H9 (cell line): ENCODE data around the gene SP5. TPM values are rescaled to one million over a fixed set of nuclear protein-coding genes. Genes with fewer than 3 reads are reported as not detected.

Source experiments
- DNase-seq: peaks from one replicate; pipeline ENCODE4 v3.0.0-alpha.2; 2017
- H2AFZ ChIP-seq: one replicate; pipeline ENCODE4 v1.6.1; 2013; ENCODE audit warnings: mild to moderate bottlenecking, low read length, control low read depth, moderate library complexity
- H2AK5ac ChIP-seq: 2 replicates; pipeline ENCODE4 v1.6.1; 2013; ENCODE audit warnings: low read length, control low read depth, mixed read lengths; ENCODE audit not compliant: insufficient read length
- H2BK120ac ChIP-seq: one replicate; pipeline ENCODE4 v1.6.1; 2013; ENCODE audit warnings: low read depth, mild to moderate bottlenecking, low read length, control low read depth, inconsistent platforms; ENCODE audit not compliant: poor library complexity, severe bottlenecking
- H2BK12ac ChIP-seq: 2 replicates; pipeline ENCODE4 v1.6.1; 2013; ENCODE audit warnings: low read length, control low read depth, mixed read lengths, low read depth; ENCODE audit not compliant: insufficient read length
- H2BK15ac ChIP-seq: 2 replicates; pipeline ENCODE4 v1.6.1; 2013; ENCODE audit warnings: low read depth, low read length, control low read depth
- H2BK20ac ChIP-seq: one replicate; pipeline ENCODE4 v1.6.1; 2013; ENCODE audit warnings: low read depth, mild to moderate bottlenecking, low read length, control low read depth, inconsistent platforms; ENCODE audit not compliant: poor library complexity, severe bottlenecking
- H2BK5ac ChIP-seq: 2 replicates; pipeline ENCODE4 v1.6.1; 2013; ENCODE audit warnings: low read length, control low read depth, mixed read lengths; ENCODE audit not compliant: insufficient read length
- H3K14ac ChIP-seq: 2 replicates; pipeline ENCODE4 v1.6.1; 2013; ENCODE audit warnings: low read length, control low read depth; ENCODE audit not compliant: insufficient read depth
- H3K18ac ChIP-seq: 2 replicates; pipeline ENCODE4 v1.6.1; 2013; ENCODE audit warnings: low read depth, mild to moderate bottlenecking, mixed read lengths, low read length, control low read depth; ENCODE audit not compliant: insufficient read length
- H3K23ac ChIP-seq: 2 replicates; pipeline ENCODE4 v1.6.1; 2013; ENCODE audit warnings: low read length, control low read depth, mixed read lengths, low read depth; ENCODE audit not compliant: insufficient read length
- H3K23me2 ChIP-seq: 2 replicates; pipeline ENCODE4 v1.6.1; 2013; ENCODE audit warnings: low read depth, mild to moderate bottlenecking, mixed read lengths, low read length, control low read depth; ENCODE audit not compliant: insufficient read length, poor library complexity, severe bottlenecking
- H3K27ac ChIP-seq: 2 replicates; pipeline ENCODE4 v1.5.1; 2013; ENCODE audit warnings: low read length, control low read depth, mixed read lengths, low read depth; ENCODE audit not compliant: insufficient read length
- H3K27me3 ChIP-seq: 2 replicates; pipeline ENCODE4 v1.6.1; 2013; ENCODE audit warnings: low read length, control low read depth, inconsistent platforms; ENCODE audit not compliant: insufficient read depth
- H3K4ac ChIP-seq: 2 replicates; pipeline ENCODE4 v1.6.1; 2013; ENCODE audit warnings: low read depth, mild to moderate bottlenecking, control low read depth, inconsistent platforms, low read length, moderate library complexity
- H3K4me1 ChIP-seq: 2 replicates; pipeline ENCODE4 v1.6.1; 2013; ENCODE audit warnings: low read length, control low read depth, inconsistent platforms; ENCODE audit not compliant: insufficient read depth
- H3K4me2 ChIP-seq: 2 replicates; pipeline ENCODE4 v1.6.1; 2013; ENCODE audit warnings: low read length, control low read depth, mixed read lengths; ENCODE audit not compliant: insufficient read length, insufficient read depth
- H3K56ac ChIP-seq: 2 replicates; pipeline ENCODE4 v1.6.1; 2013; ENCODE audit warnings: low read depth, mild to moderate bottlenecking, mixed read lengths, low read length, control low read depth; ENCODE audit not compliant: insufficient read length
- H3K79me1 ChIP-seq: 2 replicates; pipeline ENCODE4 v1.6.1; 2013; ENCODE audit warnings: low read depth, mild to moderate bottlenecking, moderate library complexity, low read length, control low read depth, inconsistent platforms; ENCODE audit not compliant: insufficient read depth, poor library complexity, severe bottlenecking
- H3K79me2 ChIP-seq: 2 replicates; pipeline ENCODE4 v1.6.1; 2013; ENCODE audit warnings: low read length, control low read depth, inconsistent platforms; ENCODE audit not compliant: insufficient read depth
- H3K9ac ChIP-seq: 2 replicates; pipeline ENCODE4 v1.6.1; 2013; ENCODE audit warnings: low read length, control low read depth, mixed read lengths; ENCODE audit not compliant: insufficient read length; ENCODE audit errors: extremely low read depth
- H3K9me3 ChIP-seq: one replicate; pipeline ENCODE4 v1.6.1; 2013; ENCODE audit warnings: low read depth, low read length, inconsistent platforms; ENCODE audit not compliant: control insufficient read depth
- H3T11ph ChIP-seq: one replicate; pipeline ENCODE4 v1.6.1; 2013; ENCODE audit warnings: mild to moderate bottlenecking, low read length, control low read depth, inconsistent platforms
- H4K20me1 ChIP-seq: one replicate; pipeline ENCODE4 v1.6.1; 2013; ENCODE audit not compliant: control insufficient read depth, insufficient read length, insufficient read depth
- H4K5ac ChIP-seq: 2 replicates; pipeline ENCODE4 v1.6.1; 2013; ENCODE audit warnings: low read depth, mild to moderate bottlenecking, mixed read lengths, low read length, control low read depth; ENCODE audit not compliant: insufficient read length
- H4K8ac ChIP-seq: replicated peaks from 2 replicates; pipeline ENCODE4 v1.6.1; 2013; ENCODE audit warnings: low read length, control low read depth, mixed read lengths, low read depth; ENCODE audit not compliant: insufficient read length
- H4K91ac ChIP-seq: 2 replicates; pipeline ENCODE4 v1.6.1; 2013; ENCODE audit warnings: low read depth, mild to moderate bottlenecking, moderate library complexity, mixed read lengths, low read length, control low read depth; ENCODE audit not compliant: insufficient read length
- H3K27ac Mint-ChIP-seq, 3 experiments: 2 replicates in 2 of 3; 3 replicates in 1 of 3; pipeline ENCODE4 v1.8.0; 2020 to 2021; ENCODE audit warnings: mixed read lengths in 3 of 3, mild to moderate bottlenecking in 1 of 3, moderate library complexity in 1 of 3
- H3K27me3 Mint-ChIP-seq: 2 replicates; pipeline ENCODE4 v1.8.0; 2021; ENCODE audit warnings: low read depth, mild to moderate bottlenecking, moderate library complexity, mixed read lengths
- H3K36me3 Mint-ChIP-seq, 3 experiments: 2 replicates in 2 of 3; 3 replicates in 1 of 3; pipeline ENCODE4 v1.8.0; 2020 to 2021; ENCODE audit warnings: low read depth in 3 of 3, mixed read lengths in 3 of 3; ENCODE audit not compliant: insufficient read depth in 1 of 3
- H3K4me1 Mint-ChIP-seq, 2 experiments: 2 replicates each; pipeline ENCODE4 v1.8.0; 2020; ENCODE audit warnings: mixed read lengths in 2 of 2
- H3K4me3 Mint-ChIP-seq, 2 experiments: 2 replicates in 1 of 2; 3 replicates in 1 of 2; pipeline ENCODE4 v1.8.0; 2020 to 2021; ENCODE audit warnings: mild to moderate bottlenecking in 2 of 2, mixed read lengths in 2 of 2, moderate library complexity in 1 of 2
- H3K9me3 Mint-ChIP-seq, 2 experiments: 2 replicates in 1 of 2; 3 replicates in 1 of 2; pipeline ENCODE4 v1.8.0; 2020; ENCODE audit warnings: mild to moderate bottlenecking in 2 of 2, mixed read lengths in 2 of 2, moderate library complexity in 1 of 2
- WGBS: extraction: QIAGEN DNeasy Blood & Tissue Kit; methylation state at CpG from one replicate; pipeline ENCODE4 v1.1.7; 2013; ENCODE audit warnings: missing lambda C conversion rate, low lambda C conversion rate, mixed read lengths; ENCODE audit not compliant: insufficient read length; ENCODE audit errors: extremely low coverage; 5-methylcytosine and 5-hydroxymethylcytosine counted together
- total RNA-seq: library from RNA; stranded (reverse); gene quantifications from 2 replicates; pipeline ENCODE4 v1.2.1, GENCODE V29; 2021
- TF ChIP-seq, protein P1 (sequence below): fragments of 200-600 bp; sonication (generic); conservative IDR thresholded peaks from 3 replicates; pipeline ENCODE4 v1.8.0; 2021; ENCODE audit warnings: antibody characterized with exemption, mild to moderate bottlenecking

Gene SP5
- total RNA-seq, 1 experiment from 2014 or later = 1.7 TPM

DNA sequence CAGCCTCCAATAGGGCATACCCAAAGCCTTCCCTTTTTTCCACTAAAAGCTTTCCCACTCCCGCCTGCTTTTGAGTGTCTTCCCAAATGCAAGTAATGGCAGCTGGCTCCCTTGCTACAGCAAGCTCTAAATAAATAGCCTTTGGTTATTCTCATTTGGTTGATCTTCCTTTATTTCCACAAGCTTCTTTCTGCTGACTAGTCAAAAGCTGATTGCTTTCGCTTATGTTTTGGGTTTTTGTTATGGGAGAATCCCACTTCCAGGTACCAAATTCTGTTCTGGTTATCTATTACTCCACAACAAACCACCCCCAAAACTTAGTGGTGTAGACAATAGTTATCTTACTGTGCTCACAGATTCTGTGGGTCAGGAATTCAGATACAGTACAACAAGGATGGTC lies 22.3 kb downstream of the SP5 start:
- no peaks in the 10 kb centered on the region for H3K79me2 ChIP-seq
- no peak overlapping the region for H2AFZ ChIP-seq
- DNase-seq = no peak
- no peaks in the 10 kb centered on the region for H3K23me2 ChIP-seq
- Mint-ChIP-seq H3K4me3 (no peak overlapping the region), H3K36me3 (peaks cover 0 to 4% (median 2%) of the 10 kb centered on the region in 3 experiments; a peak in 2 of 7 replicates), H3K27me3 (peaks cover 4% of the 10 kb centered on the region), H3K27ac (no peak overlapping the region), H3K4me1 (peaks cover 0 to 3% of the 10 kb centered on the region in 2 experiments; a peak in 1 of 4 replicates), H3K9me3 (peaks cover 3% of the 10 kb centered on the region in 2 experiments; a peak in 3 of 5 replicates)
- H3K4me2 ChIP-seq = no peak overlapping the region
- H4K8ac ChIP-seq = no peak overlapping the region
- H3K14ac ChIP-seq = no peak overlapping the region
- no peaks in the 10 kb centered on the region for H3K79me1 ChIP-seq
- H2BK20ac ChIP-seq = no peak overlapping the region
- H3K9me3 ChIP-seq = no peaks in the 10 kb centered on the region
- no peaks in the 10 kb centered on the region for H4K20me1 ChIP-seq
- no peak overlapping the region for H4K91ac ChIP-seq
- H2AK5ac ChIP-seq = no peak overlapping the region
- no peak overlapping the region for H4K5ac ChIP-seq
- no peak overlapping the region for H2BK15ac ChIP-seq
- TF ChIP-seq, protein P1, sequence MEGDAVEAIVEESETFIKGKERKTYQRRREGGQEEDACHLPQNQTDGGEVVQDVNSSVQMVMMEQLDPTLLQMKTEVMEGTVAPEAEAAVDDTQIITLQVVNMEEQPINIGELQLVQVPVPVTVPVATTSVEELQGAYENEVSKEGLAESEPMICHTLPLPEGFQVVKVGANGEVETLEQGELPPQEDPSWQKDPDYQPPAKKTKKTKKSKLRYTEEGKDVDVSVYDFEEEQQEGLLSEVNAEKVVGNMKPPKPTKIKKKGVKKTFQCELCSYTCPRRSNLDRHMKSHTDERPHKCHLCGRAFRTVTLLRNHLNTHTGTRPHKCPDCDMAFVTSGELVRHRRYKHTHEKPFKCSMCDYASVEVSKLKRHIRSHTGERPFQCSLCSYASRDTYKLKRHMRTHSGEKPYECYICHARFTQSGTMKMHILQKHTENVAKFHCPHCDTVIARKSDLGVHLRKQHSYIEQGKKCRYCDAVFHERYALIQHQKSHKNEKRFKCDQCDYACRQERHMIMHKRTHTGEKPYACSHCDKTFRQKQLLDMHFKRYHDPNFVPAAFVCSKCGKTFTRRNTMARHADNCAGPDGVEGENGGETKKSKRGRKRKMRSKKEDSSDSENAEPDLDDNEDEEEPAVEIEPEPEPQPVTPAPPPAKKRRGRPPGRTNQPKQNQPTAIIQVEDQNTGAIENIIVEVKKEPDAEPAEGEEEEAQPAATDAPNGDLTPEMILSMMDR = no peak
- H3K18ac ChIP-seq = no peak overlapping the region
- no peak overlapping the region for H2BK120ac ChIP-seq
- no CpG with 5 or more reads among the region's 2 CpGs for WGBS
- H3K4me1 ChIP-seq = no peaks in the 10 kb centered on the region
- H3K27ac ChIP-seq = no peak overlapping the region
- H2BK12ac ChIP-seq = no peak overlapping the region
- no peak overlapping the region for H3T11ph ChIP-seq
- H3K56ac ChIP-seq = no peak overlapping the region
- H3K27me3 ChIP-seq = no peaks in the 10 kb centered on the region
- no peak overlapping the region for H2BK5ac ChIP-seq
- H3K9ac ChIP-seq = no peak overlapping the region
- H3K23ac ChIP-seq = no peak overlapping the region
- H3K4ac ChIP-seq = no peak overlapping the region
